Limb (tissue), 2 donors: ENCODE results near the gene CEP95.
"Not testable (repeated sequence)": the region's sequence is repeated elsewhere in the genome, so short reads cannot be mapped to it uniquely, and the experiment has no call there.

ENCODE experiments used
- DNase-seq, 2 donors: peaks; one replicate each; pipeline ENCODE4 v3.0.0-alpha.2; 2016; ENCODE audit errors: extremely low spot score in 2 of 2

Gene CEP95

DNA sequence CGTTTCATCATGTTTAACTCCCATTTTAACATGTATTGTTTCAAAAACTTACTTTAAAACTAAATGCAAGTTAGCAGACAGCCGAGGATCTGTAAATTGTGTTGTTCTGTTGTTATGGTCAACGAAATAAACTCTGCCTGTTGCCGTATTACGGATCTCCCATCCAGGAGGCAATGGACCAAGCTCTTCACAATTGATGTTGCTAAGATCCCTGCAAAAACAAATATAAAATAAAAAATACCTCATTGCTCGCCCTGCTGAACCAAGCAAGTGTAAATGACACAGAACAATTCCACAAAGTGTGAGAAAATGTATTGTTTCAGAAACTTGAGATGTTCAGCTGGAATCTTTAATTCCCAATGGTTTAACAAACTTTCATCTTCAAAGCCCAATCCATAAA is 65.0 kb downstream of the CEP95 start:
- peak in 1 of 2 donors; percentile 41 for DNase-seq

DNA sequence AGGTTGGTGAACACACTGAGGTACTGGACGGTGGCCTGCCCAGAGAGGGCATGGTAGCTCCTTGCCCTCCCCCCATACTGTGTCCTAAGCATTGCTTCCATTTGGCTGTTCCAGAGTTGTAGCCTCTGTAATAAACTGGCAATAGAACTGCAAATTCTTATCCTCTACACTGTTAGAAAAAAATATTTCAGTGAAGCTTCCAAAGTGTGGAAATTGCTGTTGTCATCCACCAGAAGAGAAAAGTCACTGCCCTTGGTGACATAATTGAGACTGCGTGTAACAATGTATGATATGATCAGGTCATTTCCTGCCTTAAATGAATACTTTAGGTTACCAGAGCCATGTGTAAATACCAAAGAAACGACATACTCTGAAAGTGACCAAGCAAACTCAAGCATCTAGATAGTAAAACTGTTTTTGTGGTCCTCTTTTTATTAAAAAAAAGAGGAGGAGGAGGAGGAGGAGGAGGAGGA is 65.9 kb downstream of the CEP95 start:
- no peak for DNase-seq

DNA sequence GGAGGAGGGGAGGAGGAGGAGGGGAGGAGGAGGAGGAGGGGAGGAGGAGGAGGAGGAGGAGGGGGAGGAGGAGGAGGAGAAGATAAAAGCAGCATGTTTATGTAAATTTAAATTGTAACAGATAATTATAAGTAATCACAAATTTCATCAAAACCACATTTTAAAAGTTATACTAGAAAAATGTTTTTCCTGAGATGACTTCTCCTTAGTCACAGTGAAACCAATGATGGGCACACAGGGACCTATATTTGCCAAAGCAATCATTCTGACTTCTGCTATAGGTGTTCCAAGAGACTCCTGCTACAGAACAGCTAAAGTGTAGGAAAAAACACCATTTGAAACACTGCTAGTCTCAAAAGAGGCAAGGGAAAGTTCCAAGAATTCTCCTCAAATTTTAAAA is 66.4 kb downstream of the CEP95 start:
- DNase-seq = no peak

DNA sequence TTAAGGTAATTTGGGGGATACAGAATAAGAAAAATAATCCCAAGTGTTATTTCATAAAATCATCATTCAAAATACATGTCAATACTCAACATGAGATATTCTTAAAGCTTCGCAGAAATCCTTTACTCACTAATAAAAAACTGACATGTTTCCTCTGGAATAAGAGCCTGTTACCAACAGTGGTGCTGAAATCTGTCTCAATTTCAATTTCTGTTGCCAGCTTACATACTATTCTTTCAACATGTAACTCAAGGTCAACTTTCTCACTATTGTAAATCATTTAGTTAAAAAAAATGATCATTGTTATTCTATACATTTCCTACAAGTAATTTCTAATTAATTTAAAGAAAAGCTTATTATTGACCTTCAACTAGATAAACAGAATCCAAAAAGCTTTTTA is 67.9 kb downstream of the CEP95 start:
- DNase-seq = no peak

DNA sequence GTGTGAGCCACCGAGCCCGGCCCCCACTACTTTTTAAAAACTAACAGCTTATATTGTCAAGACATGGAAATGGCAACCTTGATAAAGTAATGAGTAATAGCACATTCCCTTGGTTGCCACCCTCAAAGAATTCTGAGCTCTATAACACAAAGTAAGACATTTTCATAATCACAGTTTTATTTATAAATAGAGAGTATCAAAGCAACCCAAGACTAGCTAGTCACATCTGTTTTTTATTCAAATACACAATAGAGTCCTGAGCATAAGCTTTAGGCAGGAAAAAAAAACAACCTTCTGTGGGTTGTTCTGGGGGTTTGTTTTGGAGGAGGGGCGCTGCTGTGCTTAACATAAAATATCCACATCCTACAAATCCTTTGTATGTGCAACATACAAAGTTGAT is 68.7 kb downstream of the CEP95 start:
- no peak for DNase-seq

DNA sequence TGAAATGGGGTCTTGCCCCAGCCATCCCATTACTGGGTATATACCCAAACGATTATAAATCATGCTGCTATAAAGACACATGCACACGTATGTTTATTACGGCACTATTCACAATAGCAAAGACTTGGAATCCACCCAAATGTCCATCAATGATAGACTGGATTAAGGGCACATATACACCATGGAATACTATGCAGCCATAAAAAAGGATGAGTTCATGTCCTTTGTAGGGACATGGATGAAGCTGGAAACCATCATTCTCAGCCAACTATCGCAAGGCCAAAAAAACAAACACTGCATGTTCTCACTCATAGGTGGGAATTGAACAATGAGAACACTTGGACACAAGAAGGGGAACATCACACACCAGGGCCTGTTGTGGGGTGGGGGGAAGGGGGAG is 70.2 kb downstream of the CEP95 start:
- not testable (repeated sequence) for DNase-seq

DNA sequence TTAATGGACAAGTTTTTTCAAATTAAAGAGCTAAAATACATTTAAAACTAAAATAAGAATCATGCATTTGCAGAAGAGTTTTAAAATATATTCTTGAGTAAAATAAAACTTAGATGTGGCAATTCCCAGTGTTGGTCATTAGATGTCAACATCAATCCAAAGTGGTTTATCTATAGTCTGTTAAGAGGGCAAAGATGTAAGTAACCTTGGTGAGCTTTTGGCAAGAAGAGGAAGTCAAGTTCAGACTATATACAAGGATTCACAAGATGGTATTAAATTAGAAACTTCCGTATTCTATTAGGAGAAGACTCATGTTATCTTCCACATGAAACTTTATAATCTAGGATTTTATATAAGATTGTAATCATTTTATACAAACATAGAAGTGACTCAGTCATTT is 73.1 kb downstream of the CEP95 start:
- no peak for DNase-seq

DNA sequence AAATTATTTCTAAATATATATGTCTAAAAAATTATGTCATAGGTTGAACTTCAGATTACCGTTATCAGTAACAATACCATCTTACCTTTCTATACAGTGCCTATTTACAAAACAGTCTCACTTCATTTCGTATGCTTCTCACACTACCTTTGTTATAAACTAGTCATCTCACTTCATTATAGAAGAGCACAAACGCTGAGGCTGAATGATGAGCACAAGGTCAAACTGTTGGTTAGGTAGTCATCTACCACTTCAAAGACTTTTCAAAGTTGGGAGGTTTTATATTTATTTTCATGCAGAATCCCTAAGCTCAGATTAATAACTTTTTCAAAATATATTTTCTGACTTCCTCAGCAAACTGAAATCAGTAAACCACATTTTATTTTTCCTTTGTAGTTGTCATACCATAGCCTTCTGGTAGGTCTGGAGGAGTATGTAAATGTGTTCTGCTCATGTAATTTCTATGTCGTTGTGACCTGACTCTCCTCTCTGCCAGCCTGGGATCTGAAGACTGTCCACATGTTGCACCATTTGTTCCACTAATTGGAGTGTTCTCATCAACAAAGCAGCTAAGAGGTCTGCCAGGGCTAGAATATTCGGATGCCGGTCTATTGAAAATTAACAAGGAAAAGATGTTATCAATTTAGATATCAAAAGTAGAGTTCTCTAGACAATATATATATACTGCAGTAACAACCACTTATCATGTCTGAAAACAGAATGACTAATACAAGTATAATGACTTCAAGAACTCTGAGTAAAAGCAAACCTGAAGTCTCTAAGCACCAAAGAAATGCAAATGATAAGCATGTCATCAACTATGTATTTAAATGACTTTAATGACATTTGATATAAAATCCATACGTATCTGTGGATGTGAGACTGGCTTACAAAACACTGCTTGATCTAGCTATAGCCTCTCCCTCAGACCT is 73.9 kb downstream of the CEP95 start:
- DNase-seq = no peak

DNA sequence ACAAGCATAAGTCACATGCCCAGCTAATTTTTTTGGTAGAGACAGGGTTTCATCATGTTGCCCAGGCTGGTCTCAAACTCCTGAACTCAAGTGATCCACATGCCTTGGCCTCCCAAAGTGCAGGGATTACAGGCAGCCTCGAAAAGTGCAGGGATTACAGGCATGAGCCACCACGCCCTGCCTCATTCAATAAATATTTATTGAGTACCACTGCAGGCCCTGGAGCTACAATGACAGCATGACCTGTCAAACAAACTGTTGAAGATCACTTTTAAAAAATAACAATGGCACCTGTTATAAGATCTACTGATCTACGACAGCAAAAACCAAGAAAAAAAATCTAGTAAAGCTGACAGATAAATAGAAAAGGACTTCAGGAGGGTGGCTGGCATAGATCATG is 76.3 kb downstream of the CEP95 start:
- DNase-seq = no peak

DNA sequence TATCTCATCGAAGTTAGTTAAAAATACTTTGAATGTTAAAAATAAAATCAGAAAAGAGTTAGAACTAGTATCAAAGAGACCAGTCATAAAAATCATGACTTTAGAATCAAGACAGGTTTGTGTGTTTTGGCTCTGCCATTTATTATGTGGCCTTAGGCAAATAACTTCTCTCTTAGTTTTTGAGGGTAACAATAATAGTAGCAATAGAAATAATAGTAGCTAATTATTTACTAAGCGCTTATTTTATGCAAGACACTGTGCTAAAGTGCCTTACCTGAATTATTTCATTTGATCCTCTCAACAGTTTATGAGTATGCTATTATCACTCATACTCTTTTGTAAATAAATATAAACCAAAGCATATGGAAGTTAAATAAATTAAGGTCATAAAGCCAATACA is 78.4 kb downstream of the CEP95 start:
- no peak for DNase-seq
